Stimulated activated CD4-positive, alpha-beta T cell treated with anti-CD3 and anti-CD28 coated beads, Interleukin-12 subunit alpha, Interleukin-12 subunit beta, amount 100 ng/mL, for 24 hours (primary cell): Measurements from ENCODE around the gene TTC6.

Experiments
- DNase-seq, 2 experiments: peaks; one replicate each; pipeline ENCODE4 v3.0.0-alpha.2; 2020; ENCODE audit warnings: low read depth in 2 of 2

TTC6 gene

GRCh38 chr14:37585101-37585511 is 10.3 kb upstream of the TTC6 start:
- no peak for DNase-seq

GRCh38 chr14:37585971-37586796 is 9.2 kb upstream of the TTC6 start:
- DNase-seq = no peak

- no peak for DNase-seq
These were observed 8.7 kb upstream of the TTC6 start for GRCh38 chr14:37586797-37587130.

GRCh38 chr14:37587131-37587803 is 8.2 kb upstream of the TTC6 start:
- DNase-seq = no peak

- DNase-seq = no peak
These were observed 7.4 kb upstream of the TTC6 start for GRCh38 chr14:37587881-37588666.

- no peak for DNase-seq
These were observed 6.8 kb upstream of the TTC6 start for GRCh38 chr14:37588667-37588955.

GRCh38 chr14:37588956-37589714 is 6.3 kb upstream of the TTC6 start:
- no peak for DNase-seq

GRCh38 chr14:37589715-37590427 is 5.6 kb upstream of the TTC6 start:
- DNase-seq = no peak

GRCh38 chr14:37590428-37591139 is 4.8 kb upstream of the TTC6 start:
- DNase-seq = no peak

GRCh38 chr14:37591311-37591940 is 4.0 kb upstream of the TTC6 start:
- no peak for DNase-seq

- no peak for DNase-seq
These were observed 3.4 kb upstream of the TTC6 start for GRCh38 chr14:37591941-37592481.

- no peak for DNase-seq
These were observed 2.7 kb upstream of the TTC6 start for GRCh38 chr14:37592482-37593408.

- no peak for DNase-seq
These were observed 1.8 kb upstream of the TTC6 start for GRCh38 chr14:37593511-37594237.

- no peak for DNase-seq
These were observed 1.0 kb upstream of the TTC6 start for GRCh38 chr14:37594238-37594970.

- peak; percentile 49 to 65 for DNase-seq
These were observed 586 bp downstream of the TTC6 start for GRCh38 chr14:37595809-37596621.

GRCh38 chr14:37596790-37597472 is 1.5 kb downstream of the TTC6 start:
- no peak for DNase-seq
